ENCODE measurements around the gene SCN9A. TPM values are rescaled to one million over a fixed set of nuclear protein-coding genes. Genes with fewer than 3 reads are reported as not detected.

Gene SCN9A
- total and polyA plus RNA-seq, 9 of the 15 experiments (the other 6 are each of a cell fraction or from before 2014, with no cell fraction given): 1.4 to 22.8 (median 7.1) TPM

- TF ChIP-seq ZNF449 (CRISPR knock-in tag; IDR thresholded peaks at IDR 0.05) (no peak), CTCF (IDR thresholded peaks at IDR 0.05 in 2 of 3, conservative IDR thresholded peaks at IDR 0.05 in 1 of 3; ENCODE audit: insufficient read depth in 2 of 3, low read depth in 1 of 3, low read length in 3 of 3) (peak; percentile 31 to 58 (median 36); a peak in 3 of 6 replicates)
Observed at GRCh38 chr2:166417669-166418068, 41.9 kb upstream of the SCN9A start (continued).

- Histone ChIP-seq H3K4me2 (ENCODE audit: insufficient read depth, low read length) (no peak overlapping the region), H3K9me1 (ENCODE audit: control insufficient read depth, insufficient read depth, low read length) (no peaks in the 10 kb centered on the region), H2AFZ (ENCODE audit: low read depth, low read length) (no peak overlapping the region; the same call in 1 of the 2 replicates), H3K4me3 (no peak overlapping the region), H3K36me3 (ENCODE audit: control insufficient read depth, insufficient read depth, low read length) (no peaks in the 10 kb centered on the region), H3K79me2 (ENCODE audit: control insufficient read depth, insufficient read depth, low read length) (no peaks in the 10 kb centered on the region), H3K27me3 (ENCODE audit: control insufficient read depth in 2 of 2, insufficient read depth in 2 of 2, low read length in 2 of 2) (no peaks in the 10 kb centered on the region), H4K20me1 (replicated peaks; ENCODE audit: control insufficient read depth, insufficient read depth, low read length) (no peaks in the 10 kb centered on the region), H3K9ac (ENCODE audit: insufficient read depth in 1 of 2, low read depth in 2 of 2, low read length in 2 of 2) (no peak overlapping the region), H3K27ac (ENCODE audit: extremely low read depth, low read depth, low read length) (no peak overlapping the region), H3K9me3 (replicated peaks; ENCODE audit: control insufficient read depth, insufficient read depth, low read depth, low read length) (no peaks in the 10 kb centered on the region), H3K4me1 (replicated peaks in 1 of 2; ENCODE audit: control insufficient read depth in 2 of 2, insufficient read depth in 2 of 2, low read length in 2 of 2) (peaks cover 0 to 8% of the 10 kb centered on the region in 2 experiments; a peak in 3 of 5 replicates)
- DNase-seq (ENCODE audit: extremely low read depth in 1 of 4, low spot score in 3 of 4) (peak in 1 of 4 experiments; percentile 10), FAIRE-seq (no peak), ATAC-seq (no peak)
- CTCF ChIA-PET (ENCODE audit: low intra/inter-chr PET ratio): no interaction called here
- POLR2A ChIA-PET: no interaction called here
- BruUV-seq (replicated peaks): no TSS peak
- 68% methylated on average over 1 of the region's 1 CpG for WGBS (ENCODE audit: insufficient coverage, low coverage, missing lambda C conversion rate)
- in situ Hi-C loops (cut with MboI): loop anchor here (10.0 to 25.0 kb wide), 2 partner anchors 228 to 476 kb away; no protein-coding TSS in a partner anchor
- intact Hi-C loops (cut with micrococcal nuclease): no loop called here
- TF ChIP-seq ZFP91 (CRISPR knock-in tag; IDR thresholded peaks at IDR 0.05): no peak
- TF ChIP-seq RB1 (IDR thresholded peaks at IDR 0.05; ENCODE audit: low read depth): no peak
- no peak for TF ChIP-seq ZFPM2 (CRISPR knock-in tag; IDR thresholded peaks at IDR 0.05)
Observed at GRCh38 chr2:166413255-166413654, 37.5 kb upstream of the SCN9A start.
